ENCODE results near the gene SUMO1. TPM values are rescaled to one million over a fixed set of nuclear protein-coding genes. Genes with fewer than 3 reads are reported as not detected.
"Not testable (repeated sequence)": the region's sequence is repeated elsewhere in the genome, so short reads cannot be mapped to it uniquely, and the experiment has no call there.

SUMO1 gene
- polyA plus RNA-seq, 6 donors from 2014 or later, result 136 to 248 (median 168) TPM

DNA sequence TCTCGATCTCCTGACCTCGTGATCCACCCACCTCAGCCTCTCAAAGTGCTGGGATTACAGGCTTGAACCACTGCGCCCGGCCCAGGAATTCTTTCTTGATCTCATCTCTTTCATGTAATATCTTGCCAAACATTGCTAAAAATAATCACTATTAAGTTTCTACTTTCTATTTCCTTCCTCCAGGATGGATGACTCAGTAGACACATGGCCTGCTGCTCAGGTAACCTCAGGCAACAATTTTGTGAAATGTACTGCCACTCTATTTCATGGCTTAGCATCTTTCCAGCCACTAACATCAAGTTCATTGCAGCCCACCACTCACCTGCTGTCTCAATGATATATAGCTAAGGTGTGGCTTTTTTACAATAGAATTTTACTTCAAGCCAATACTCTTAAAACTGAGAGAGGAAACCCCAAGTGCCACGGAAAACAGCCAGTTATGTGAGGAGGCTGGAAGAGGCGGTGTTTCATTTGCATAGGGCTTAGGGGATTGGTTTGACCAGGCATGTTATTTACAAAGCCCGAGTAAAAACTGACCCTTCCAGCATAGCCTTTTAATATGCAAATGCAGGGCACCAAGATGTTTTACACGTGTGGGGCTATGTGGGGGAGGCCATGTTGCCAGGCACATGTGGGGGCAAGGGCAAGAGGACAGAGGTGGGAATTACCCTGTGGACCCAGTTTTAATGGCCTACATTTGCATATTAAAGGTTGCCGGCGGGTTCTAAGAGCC lies 11.3 kb upstream of the SUMO1 start:
- Mint-ChIP-seq H3K27ac (no peak overlapping the region), H3K36me3 (no peaks in the 10 kb centered on the region), H3K4me1 (no peaks in the 10 kb centered on the region), H3K27me3 (peaks cover 3 to 32% (median 6%) of the 10 kb centered on the region in 3 donors), H3K9me3 (no peaks in the 10 kb centered on the region), H3K4me3 (no peak overlapping the region)
- no peak for ATAC-seq (ENCODE audit: low read depth in 2 of 2)
- no peak for DNase-seq

DNA sequence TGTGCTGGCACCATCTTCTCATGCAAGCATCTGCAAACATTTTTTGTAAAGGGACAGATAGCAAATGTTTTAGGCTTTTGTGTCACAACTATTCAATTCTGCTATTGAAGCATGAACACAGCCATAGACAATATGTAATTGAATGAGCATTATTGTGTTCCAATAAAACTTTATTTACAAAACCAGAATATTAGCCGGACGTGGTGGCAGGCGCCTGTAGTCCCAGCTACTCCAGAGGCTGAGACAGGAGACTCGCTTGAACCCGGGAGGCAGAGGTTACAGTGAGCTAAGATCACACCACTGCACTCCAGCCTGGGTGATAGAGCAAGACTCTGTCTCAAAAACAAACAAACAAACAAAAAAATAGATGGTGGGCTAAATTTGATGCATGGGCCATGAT lies 9.3 kb upstream of the SUMO1 start:
- H3K27ac Mint-ChIP-seq; ATAC-seq (ENCODE audit: low read depth in 2 of 2): not testable (repeated sequence)

DNA sequence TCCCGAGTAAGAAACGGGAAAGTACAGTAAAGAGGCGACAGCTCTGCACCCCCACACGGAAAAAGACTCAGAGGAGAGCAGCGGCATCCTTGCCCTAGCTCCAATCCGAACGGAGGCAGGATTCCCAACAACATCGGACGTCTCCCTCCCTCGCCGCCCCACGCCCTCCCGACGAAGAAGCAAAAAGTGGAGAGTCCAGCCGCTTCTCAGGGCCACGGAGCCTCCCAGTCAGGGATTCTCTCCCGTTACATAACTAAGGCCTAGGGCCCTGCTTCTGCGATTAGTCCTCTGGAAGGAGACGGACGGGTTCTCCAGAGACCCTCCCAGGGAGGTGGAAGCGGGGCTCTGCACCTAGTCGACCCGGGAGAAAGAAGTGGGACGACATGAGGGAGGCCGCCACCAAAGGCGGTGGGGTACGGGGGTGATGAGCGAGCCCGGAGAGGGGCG lies 587 bp downstream of the SUMO1 start:
- Mint-ChIP-seq H3K27ac (peak overlapping the region; percentile 71 to 97 (median 94)), H3K4me1 (peaks cover 17 to 41% (median 29%) of the 10 kb centered on the region in 3 donors), H3K36me3 (no peaks in the 10 kb centered on the region), H3K4me3 (peak overlapping the region; percentile 94 to 99 (median 96)), H3K9me3 (no peaks in the 10 kb centered on the region), H3K27me3 (no peaks in the 10 kb centered on the region)
- peak; percentile 43 to 49 for ATAC-seq (ENCODE audit: low read depth in 2 of 2)
- no peak for DNase-seq

More for the DNA sequence above, 9.3 kb upstream of the SUMO1 start:
- H3K4me3 Mint-ChIP-seq, H3K36me3 Mint-ChIP-seq, H3K4me1 Mint-ChIP-seq, DNase-seq, H3K9me3 Mint-ChIP-seq: not testable (repeated sequence)
- peaks cover 3 to 38% (median 6%) of the 10 kb centered on the region in 3 donors for H3K27me3 Mint-ChIP-seq

DNA sequence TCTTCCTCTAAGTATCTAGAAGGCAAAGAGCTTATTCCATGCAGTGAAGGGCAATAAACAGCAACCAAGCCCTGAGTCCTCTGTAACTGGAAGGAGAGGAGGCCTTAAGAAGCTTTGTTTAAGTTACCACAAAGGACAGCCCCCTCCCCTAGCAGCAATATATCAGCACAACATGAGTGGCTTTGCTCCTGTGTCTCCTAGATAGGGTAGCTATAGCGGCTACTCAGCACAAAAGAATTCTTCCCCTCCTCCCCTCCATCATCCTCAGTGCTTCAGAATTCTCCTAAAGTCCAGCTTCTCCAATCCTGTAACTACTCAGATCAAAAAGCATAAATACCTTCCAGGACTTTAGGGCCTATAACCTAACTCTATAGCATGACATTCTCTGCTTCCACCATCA lies 16.5 kb downstream of the SUMO1 start:
- DNase-seq (no peak), ATAC-seq (ENCODE audit: low read depth in 2 of 2) (no peak)
- Mint-ChIP-seq H3K9me3 (no peaks in the 10 kb centered on the region), H3K4me1 (peaks cover 19 to 33% (median 25%) of the 10 kb centered on the region in 3 donors), H3K36me3 (peaks cover 17 to 19% of the 10 kb centered on the region in 2 donors), H3K27me3 (no peaks in the 10 kb centered on the region), H3K4me3 (no peak overlapping the region), H3K27ac (peak overlapping the region in 4 of 6 donors; percentile 18 to 63 (median 46))

DNA sequence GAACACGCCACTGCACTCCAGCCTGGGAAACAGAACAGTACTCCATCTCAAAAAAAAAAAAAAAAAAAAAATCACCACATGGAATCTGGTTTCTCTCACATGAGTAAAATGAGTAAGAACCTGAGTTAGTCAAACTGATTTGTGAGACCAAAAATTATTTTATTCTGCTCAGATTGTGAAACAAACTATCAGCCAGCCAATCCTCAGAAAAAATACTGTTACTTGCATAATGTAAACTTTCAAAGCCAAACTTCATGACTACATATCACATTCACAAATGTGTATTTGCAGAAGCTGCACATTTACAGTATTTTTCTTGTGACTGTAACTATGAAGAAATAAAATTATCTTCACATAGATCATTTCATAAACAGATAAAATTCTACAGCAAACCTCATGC lies 23.2 kb downstream of the SUMO1 start:
- Mint-ChIP-seq H3K27me3 (no peaks in the 10 kb centered on the region), H3K36me3 (peaks cover 0 to 5% of the 10 kb centered on the region in 2 donors), H3K4me3 (no peak overlapping the region), H3K9me3 (no peaks in the 10 kb centered on the region), H3K4me1 (peaks cover 0 to 2% (median 0%) of the 10 kb centered on the region in 3 donors), H3K27ac (no peak overlapping the region)
- ATAC-seq (ENCODE audit: low read depth in 2 of 2) (no peak), DNase-seq (no peak)

DNA sequence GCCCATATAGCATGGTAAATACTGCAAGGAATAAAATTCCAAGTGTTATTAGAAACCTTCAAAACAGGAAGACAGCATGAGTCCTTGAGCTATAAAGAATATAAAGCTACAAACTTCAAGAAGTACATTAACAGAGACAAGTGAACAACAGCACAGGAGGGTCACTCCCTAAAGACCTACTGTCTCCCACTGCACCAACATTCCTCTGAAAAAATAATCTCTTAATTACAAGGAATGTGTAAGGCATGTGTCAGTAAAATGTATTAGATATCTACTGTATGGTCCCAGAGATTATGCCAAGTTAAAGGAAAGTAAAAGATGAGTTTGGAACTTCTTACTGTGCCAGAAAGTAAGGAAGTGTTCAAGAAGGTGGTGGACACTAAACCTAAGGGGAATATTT lies 29.9 kb downstream of the SUMO1 start:
- no peak overlapping the region for H3K4me3 Mint-ChIP-seq
- DNase-seq, result no peak
- H3K27ac Mint-ChIP-seq, result peak overlapping the region in 1 of 6 donors; percentile 15

DNA sequence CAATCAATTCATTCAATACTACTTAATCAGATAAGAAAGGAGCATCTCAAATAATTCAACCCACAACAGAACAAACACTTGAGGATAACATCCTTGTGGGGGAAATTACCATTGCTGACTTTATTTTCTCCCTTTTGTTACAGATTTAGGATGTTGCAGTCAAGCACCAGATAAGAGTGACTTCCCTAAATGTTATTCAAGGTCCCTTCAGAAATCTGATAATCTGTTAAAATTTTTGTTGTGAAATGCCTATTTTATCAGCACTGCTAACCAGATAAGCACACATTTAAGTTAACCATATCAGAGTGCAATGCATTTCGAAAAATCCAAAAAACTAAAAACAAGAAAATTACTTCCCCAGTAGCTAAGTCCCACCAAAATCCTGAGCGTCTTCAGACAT lies 33.5 kb downstream of the SUMO1 start:
- no peaks in the 10 kb centered on the region for H3K9me3 Mint-ChIP-seq
- no peak for DNase-seq

More for the DNA sequence above, 29.9 kb downstream of the SUMO1 start:
- ATAC-seq (ENCODE audit: low read depth in 2 of 2), result no peak
- H3K27me3 Mint-ChIP-seq, result no peaks in the 10 kb centered on the region
- peaks cover 4 to 14% (median 11%) of the 10 kb centered on the region in 3 donors for H3K4me1 Mint-ChIP-seq
- no peaks in the 10 kb centered on the region for H3K9me3 Mint-ChIP-seq
- peaks cover 0 to 19% of the 10 kb centered on the region in 2 donors for H3K36me3 Mint-ChIP-seq

DNA sequence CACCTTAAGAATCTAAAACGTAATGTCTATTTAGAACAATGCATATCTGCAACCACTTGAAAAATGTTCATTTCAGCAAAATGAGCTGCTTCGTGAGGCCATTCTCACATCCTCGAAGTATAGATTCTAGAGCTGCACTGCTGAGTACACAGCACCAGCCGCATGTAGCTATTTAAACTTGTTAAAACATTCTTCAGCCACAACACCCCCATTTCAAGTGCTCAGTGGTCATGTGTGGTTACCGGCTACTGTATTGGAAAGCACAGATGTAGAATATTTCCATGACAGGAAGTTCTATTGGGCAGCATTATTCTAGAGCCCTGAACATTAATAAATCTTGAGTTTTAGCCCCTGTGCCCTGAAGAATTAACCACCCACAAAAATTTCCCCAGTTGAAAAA lies 35.0 kb downstream of the SUMO1 start:
- DNase-seq (no peak), ATAC-seq (ENCODE audit: low read depth in 2 of 2) (no peak)
- H3K9me3 Mint-ChIP-seq, result no peaks in the 10 kb centered on the region
- no peaks in the 10 kb centered on the region for H3K27me3 Mint-ChIP-seq
- no peak overlapping the region for H3K27ac Mint-ChIP-seq
- H3K4me3 Mint-ChIP-seq, result no peak overlapping the region
- peaks cover 4 to 13% (median 8%) of the 10 kb centered on the region in 3 donors for H3K4me1 Mint-ChIP-seq
- peaks cover 0 to 19% of the 10 kb centered on the region in 2 donors for H3K36me3 Mint-ChIP-seq

More for the DNA sequence above, 33.5 kb downstream of the SUMO1 start:
- Mint-ChIP-seq H3K4me1 (peaks cover 4 to 13% (median 9%) of the 10 kb centered on the region in 3 donors), H3K27me3 (no peaks in the 10 kb centered on the region), H3K4me3 (no peak overlapping the region), H3K36me3 (peaks cover 0 to 19% of the 10 kb centered on the region in 2 donors), H3K27ac (no peak overlapping the region)
- no peak for ATAC-seq (ENCODE audit: low read depth in 2 of 2)

DNA sequence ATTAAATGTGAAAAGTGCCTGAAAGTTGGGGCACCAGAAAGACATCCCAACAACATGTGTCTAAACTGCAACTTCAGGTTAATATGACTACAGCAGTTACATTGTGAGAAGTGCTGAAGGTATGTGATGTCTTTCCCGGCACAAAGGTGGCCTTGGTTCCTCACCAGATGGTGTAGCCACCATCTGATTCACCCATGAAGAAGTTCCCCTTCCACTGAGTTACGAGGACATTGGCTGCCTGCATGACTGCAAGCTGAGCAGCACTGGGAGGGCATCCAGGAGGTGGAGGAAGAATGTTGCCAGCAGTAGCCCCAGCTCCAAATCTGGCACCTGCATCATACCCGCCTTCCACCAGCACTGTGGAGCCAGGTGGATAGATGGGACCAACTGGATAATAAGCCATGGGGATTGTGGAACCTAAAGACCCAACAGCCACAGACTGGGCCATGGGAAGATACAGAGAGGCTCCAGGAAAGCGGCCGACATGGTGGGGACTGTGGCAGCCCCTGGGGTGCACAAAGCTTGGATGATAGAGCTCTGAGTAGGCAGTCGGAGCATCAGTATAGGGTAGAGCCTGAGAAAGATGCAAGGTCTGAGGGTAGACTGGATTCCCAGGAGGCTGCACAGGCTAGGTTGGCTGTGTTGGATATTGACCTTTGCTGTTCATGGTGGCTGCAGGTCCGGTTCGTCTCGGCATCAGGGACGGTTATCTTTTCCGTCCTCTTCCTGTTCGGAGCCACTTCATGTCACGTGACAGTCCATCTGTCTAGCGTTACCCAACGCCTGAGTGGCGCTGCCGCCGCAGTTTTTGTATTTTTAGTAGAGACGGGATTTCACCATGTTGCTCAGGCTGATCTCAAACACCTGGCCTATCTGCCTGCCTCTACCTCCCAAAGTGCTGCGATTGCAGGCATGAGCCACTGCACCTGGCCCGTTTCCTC lies 36.9 kb downstream of the SUMO1 start:
- no peaks in the 10 kb centered on the region for H3K9me3 Mint-ChIP-seq
- H3K4me1 Mint-ChIP-seq, result peaks cover 0 to 4% (median 2%) of the 10 kb centered on the region in 3 donors
- no peak overlapping the region for H3K4me3 Mint-ChIP-seq
- DNase-seq (no peak), ATAC-seq (ENCODE audit: low read depth in 2 of 2) (no peak)
- H3K36me3 Mint-ChIP-seq, result peaks cover 0 to 10% of the 10 kb centered on the region in 2 donors
- H3K27ac Mint-ChIP-seq, result no peak overlapping the region
- peaks cover 0 to 6% (median 5%) of the 10 kb centered on the region in 3 donors for H3K27me3 Mint-ChIP-seq

DNA sequence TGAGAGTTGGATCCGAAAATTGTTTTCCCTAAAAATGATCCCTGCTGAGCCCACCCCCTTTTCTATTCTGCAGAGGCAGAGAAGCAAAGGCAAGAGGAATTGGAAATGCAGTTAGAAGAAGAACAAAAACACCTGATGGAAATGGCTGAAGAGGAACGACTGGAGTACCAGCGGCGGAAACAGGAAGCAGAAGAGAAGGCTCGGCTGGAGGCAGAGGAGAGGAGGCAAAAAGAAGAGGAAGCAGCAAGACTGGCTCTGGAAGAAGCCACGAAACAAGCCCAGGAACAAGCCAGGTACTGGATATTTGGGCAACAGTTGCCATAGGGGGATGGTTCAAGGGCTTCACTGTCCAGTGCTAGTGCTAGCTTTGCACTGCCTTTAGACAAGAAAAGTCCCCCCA lies 41.7 kb downstream of the SUMO1 start:
- H3K4me1 Mint-ChIP-seq, result peaks cover 0 to 5% (median 2%) of the 10 kb centered on the region in 3 donors
- no peak overlapping the region for H3K27ac Mint-ChIP-seq
- no peaks in the 10 kb centered on the region for H3K9me3 Mint-ChIP-seq
- no peak for DNase-seq
- H3K4me3 Mint-ChIP-seq, result no peak overlapping the region
- ATAC-seq (ENCODE audit: low read depth in 2 of 2), result no peak
- peaks cover 7 to 9% (median 8%) of the 10 kb centered on the region in 3 donors for H3K27me3 Mint-ChIP-seq
- no peaks in the 10 kb centered on the region for H3K36me3 Mint-ChIP-seq

DNA sequence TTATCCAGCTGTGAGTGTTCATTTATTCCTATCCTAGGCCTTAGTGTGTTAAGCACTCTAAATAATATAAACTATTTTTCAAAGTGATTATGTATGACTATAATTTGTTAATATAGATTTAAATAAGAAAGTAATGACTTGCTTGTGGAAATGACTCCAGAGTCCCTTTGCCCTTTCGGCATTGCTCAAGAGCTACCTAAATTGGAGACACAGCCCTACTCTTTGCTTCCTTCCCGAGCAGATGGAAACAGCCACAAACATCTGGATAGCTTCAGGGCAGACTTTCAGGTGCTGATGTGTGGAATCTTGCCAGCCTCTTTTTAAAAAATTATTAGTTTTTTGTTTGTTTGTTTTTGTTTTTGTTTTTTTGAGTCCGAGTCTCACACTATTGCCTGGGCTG lies 44.0 kb downstream of the SUMO1 start:
- Mint-ChIP-seq H3K4me1 (peaks cover 0 to 5% (median 0%) of the 10 kb centered on the region in 3 donors), H3K27ac (no peak overlapping the region), H3K27me3 (peaks cover 8 to 14% (median 11%) of the 10 kb centered on the region in 3 donors), H3K4me3 (no peak overlapping the region), H3K36me3 (no peaks in the 10 kb centered on the region), H3K9me3 (no peaks in the 10 kb centered on the region)
- ATAC-seq (ENCODE audit: low read depth in 2 of 2) (no peak), DNase-seq (no peak)

DNA sequence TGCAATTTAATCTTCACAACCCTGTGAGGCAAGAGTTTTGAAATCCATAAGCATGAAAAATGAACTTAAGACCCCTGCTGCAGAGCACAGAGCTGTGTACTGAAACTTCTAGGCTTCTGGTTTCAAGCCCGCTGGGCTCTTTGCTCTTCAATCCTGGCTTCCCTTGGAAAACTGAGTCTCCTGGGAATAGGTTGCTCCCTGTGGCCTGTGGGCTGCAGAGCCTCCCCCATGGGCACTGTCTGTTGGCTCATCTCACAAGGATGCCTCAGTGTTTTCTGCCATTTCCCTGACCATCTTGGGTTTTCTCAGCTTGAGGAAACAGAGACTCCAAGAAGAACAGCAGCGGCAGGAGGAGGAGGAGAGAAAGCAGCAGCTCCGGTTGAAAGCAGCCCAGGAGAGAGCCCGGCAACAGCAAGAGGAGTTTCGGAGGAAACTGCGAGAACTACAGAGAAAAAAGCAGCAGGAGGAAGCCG lies 44.5 kb downstream of the SUMO1 start:
- Mint-ChIP-seq H3K4me1 (peaks cover 0 to 5% (median 0%) of the 10 kb centered on the region in 3 donors), H3K4me3 (no peak overlapping the region), H3K36me3 (no peaks in the 10 kb centered on the region), H3K9me3 (no peaks in the 10 kb centered on the region), H3K27me3 (peaks cover 8 to 14% (median 11%) of the 10 kb centered on the region in 3 donors), H3K27ac (no peak overlapping the region)
- DNase-seq (no peak), ATAC-seq (ENCODE audit: low read depth in 2 of 2) (no peak)

DNA sequence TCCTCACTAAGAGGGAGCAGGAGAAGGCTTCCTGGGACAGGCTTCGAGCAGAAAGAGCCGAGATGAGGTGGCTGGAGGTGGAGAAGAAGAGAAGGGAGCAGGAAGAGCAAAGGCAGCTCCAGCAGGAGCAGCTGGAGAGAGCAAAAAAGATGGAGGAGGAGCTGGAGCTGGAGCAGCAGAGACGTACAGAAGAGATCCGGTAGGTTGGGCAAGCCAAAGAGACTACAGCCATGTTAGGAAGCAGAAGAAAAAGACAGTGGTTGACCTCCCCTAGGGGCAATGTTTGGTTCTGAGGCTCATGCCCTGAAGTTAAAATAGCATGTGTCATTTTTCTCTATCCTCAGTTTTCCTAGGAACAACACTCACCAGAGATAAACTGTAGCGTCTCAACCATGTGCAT lies 45.1 kb downstream of the SUMO1 start:
- no peaks in the 10 kb centered on the region for H3K9me3 Mint-ChIP-seq
- H3K27me3 Mint-ChIP-seq, result peaks cover 8 to 14% (median 11%) of the 10 kb centered on the region in 3 donors
- H3K27ac Mint-ChIP-seq, result peak overlapping the region in 1 of 6 donors; percentile 92

More for the DNA sequence above, 45.1 kb downstream of the SUMO1 start:
- Mint-ChIP-seq H3K4me1 (peaks cover 0 to 5% (median 0%) of the 10 kb centered on the region in 3 donors), H3K4me3 (no peak overlapping the region), H3K36me3 (no peaks in the 10 kb centered on the region)
- DNase-seq, result no peak
- ATAC-seq (ENCODE audit: low read depth in 2 of 2), result no peak
